Measurements from ENCODE around the gene BABAM2. TPM values are rescaled to one million over a fixed set of nuclear protein-coding genes. Genes with fewer than 3 reads are reported as not detected.

BABAM2 gene
- total RNA-seq, 2 donors from 2014 or later, result 36.4 to 40.9 TPM

GRCh38 chr2:27956888-27957287, 66.4 kb downstream of the BABAM2 start:
- H3K9me3 Mint-ChIP-seq, result peaks cover 4% of the 10 kb centered on the region
- no peaks in the 10 kb centered on the region for H3K27me3 Mint-ChIP-seq (ENCODE audit: insufficient read depth)
- H3K4me3 Mint-ChIP-seq, result no peak overlapping the region
- no peak overlapping the region for H3K4me3 ChIP-seq (ENCODE audit: low read length)
- H3K27ac ChIP-seq (ENCODE audit: low read depth, low read length), result no peak overlapping the region
- H3K4me1 ChIP-seq (ENCODE audit: control insufficient read depth, insufficient read depth, low read length), result no peaks in the 10 kb centered on the region
- no peaks in the 10 kb centered on the region for H3K36me3 ChIP-seq (ENCODE audit: control insufficient read depth, insufficient read depth, low read length)
- H3K9ac ChIP-seq (ENCODE audit: extremely low read depth, low read length, poor library complexity, severe bottlenecking), result no peak overlapping the region
- no peak for TF ChIP-seq CTCF (conservative IDR thresholded peaks at IDR 0.05)
- no peaks in the 10 kb centered on the region for H3K36me3 Mint-ChIP-seq (ENCODE audit: low read depth)
- no peaks in the 10 kb centered on the region for H3K27me3 ChIP-seq (ENCODE audit: control insufficient read depth, insufficient read depth, low read length, poor library complexity, severe bottlenecking)
- no peak overlapping the region for H3K27ac Mint-ChIP-seq
- no peaks in the 10 kb centered on the region for H3K9me3 ChIP-seq (ENCODE audit: control insufficient read depth, low read length)
- 89 to 100% methylated on average over 1 to 2 of the region's 2 CpGs for WGBS, 2 experiments (ENCODE audit: insufficient coverage in 1 of 2, insufficient read length in 1 of 2)
- peaks cover 6% of the 10 kb centered on the region for H3K4me1 Mint-ChIP-seq
- no peak for DNase-seq

GRCh38 chr2:27958711-27959378, 68.3 kb downstream of the BABAM2 start:
- 94 to 100% methylated on average over 2 of the region's 2 CpGs for WGBS, 2 experiments (ENCODE audit: insufficient coverage in 1 of 2, insufficient read length in 1 of 2)
- DNase-seq, result no peak
- Mint-ChIP-seq H3K36me3 (ENCODE audit: low read depth) (no peaks in the 10 kb centered on the region), H3K9me3 (no peaks in the 10 kb centered on the region), H3K4me3 (no peak overlapping the region), H3K27ac (no peak overlapping the region), H3K27me3 (ENCODE audit: insufficient read depth) (no peaks in the 10 kb centered on the region), H3K4me1 (peaks cover 6% of the 10 kb centered on the region)
- Histone ChIP-seq H3K36me3 (ENCODE audit: control insufficient read depth, insufficient read depth, low read length) (no peaks in the 10 kb centered on the region), H3K4me1 (ENCODE audit: control insufficient read depth, insufficient read depth, low read length) (no peaks in the 10 kb centered on the region), H3K27me3 (ENCODE audit: control insufficient read depth, insufficient read depth, low read length, poor library complexity, severe bottlenecking) (no peaks in the 10 kb centered on the region), H3K4me3 (ENCODE audit: low read length) (no peak overlapping the region), H3K9ac (ENCODE audit: extremely low read depth, low read length, poor library complexity, severe bottlenecking) (no peak overlapping the region), H3K27ac (ENCODE audit: low read depth, low read length) (no peak overlapping the region), H3K9me3 (ENCODE audit: control insufficient read depth, low read length) (no peaks in the 10 kb centered on the region)
- TF ChIP-seq CTCF (conservative IDR thresholded peaks at IDR 0.05), result no peak

- DNase-seq, result no peak
- Mint-ChIP-seq H3K4me3 (no peak overlapping the region), H3K27ac (no peak overlapping the region), H3K36me3 (ENCODE audit: low read depth) (no peaks in the 10 kb centered on the region), H3K4me1 (peaks cover 6% of the 10 kb centered on the region), H3K27me3 (ENCODE audit: insufficient read depth) (no peaks in the 10 kb centered on the region), H3K9me3 (no peaks in the 10 kb centered on the region)
- no peaks in the 10 kb centered on the region for H3K36me3 ChIP-seq (ENCODE audit: control insufficient read depth, insufficient read depth, low read length)
- no peak overlapping the region for H3K4me3 ChIP-seq (ENCODE audit: low read length)
- 89 to 100% methylated on average over 1 to 4 of the region's 4 CpGs for WGBS, 2 experiments (ENCODE audit: insufficient coverage in 1 of 2, insufficient read length in 1 of 2)
- no peak overlapping the region for H3K9ac ChIP-seq (ENCODE audit: extremely low read depth, low read length, poor library complexity, severe bottlenecking)
- peak overlapping the region; percentile 82 for H3K27ac ChIP-seq (ENCODE audit: low read depth, low read length)
- TF ChIP-seq CTCF (conservative IDR thresholded peaks at IDR 0.05), result no peak
- H3K9me3 ChIP-seq (ENCODE audit: control insufficient read depth, low read length), result no peaks in the 10 kb centered on the region
- no peaks in the 10 kb centered on the region for H3K4me1 ChIP-seq (ENCODE audit: control insufficient read depth, insufficient read depth, low read length)
- no peaks in the 10 kb centered on the region for H3K27me3 ChIP-seq (ENCODE audit: control insufficient read depth, insufficient read depth, low read length, poor library complexity, severe bottlenecking)
These were observed 69.0 kb downstream of the BABAM2 start for GRCh38 chr2:27959496-27959895.

Measured in endodermal cell (in vitro differentiated cells).